ENCODE data around the gene AKNA.
"Not testable (repeated sequence)": the region's sequence is repeated elsewhere in the genome, so short reads cannot be mapped to it uniquely, and the experiment has no call there.

DNA sequence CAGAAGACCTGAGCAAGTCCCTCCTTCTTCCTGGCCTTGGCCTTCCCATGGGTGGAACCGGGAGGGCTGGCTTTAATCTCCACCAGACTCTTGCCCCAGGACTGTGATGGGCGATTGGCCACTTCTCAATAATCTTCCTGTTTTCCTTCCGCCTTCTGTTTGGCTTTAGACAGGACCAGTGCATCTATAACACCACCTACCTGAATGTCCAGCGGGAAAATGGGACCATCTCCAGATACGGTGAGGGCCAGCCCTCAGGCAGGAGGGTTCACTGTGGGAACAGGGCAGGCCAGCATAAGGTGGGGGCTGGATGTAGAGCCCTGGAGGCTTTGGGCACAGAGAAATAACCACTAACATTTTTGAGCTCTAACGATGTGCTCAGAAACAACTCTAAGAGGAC is 63.9 kb downstream of the AKNA start:
- TF ChIP-seq, protein P1, sequence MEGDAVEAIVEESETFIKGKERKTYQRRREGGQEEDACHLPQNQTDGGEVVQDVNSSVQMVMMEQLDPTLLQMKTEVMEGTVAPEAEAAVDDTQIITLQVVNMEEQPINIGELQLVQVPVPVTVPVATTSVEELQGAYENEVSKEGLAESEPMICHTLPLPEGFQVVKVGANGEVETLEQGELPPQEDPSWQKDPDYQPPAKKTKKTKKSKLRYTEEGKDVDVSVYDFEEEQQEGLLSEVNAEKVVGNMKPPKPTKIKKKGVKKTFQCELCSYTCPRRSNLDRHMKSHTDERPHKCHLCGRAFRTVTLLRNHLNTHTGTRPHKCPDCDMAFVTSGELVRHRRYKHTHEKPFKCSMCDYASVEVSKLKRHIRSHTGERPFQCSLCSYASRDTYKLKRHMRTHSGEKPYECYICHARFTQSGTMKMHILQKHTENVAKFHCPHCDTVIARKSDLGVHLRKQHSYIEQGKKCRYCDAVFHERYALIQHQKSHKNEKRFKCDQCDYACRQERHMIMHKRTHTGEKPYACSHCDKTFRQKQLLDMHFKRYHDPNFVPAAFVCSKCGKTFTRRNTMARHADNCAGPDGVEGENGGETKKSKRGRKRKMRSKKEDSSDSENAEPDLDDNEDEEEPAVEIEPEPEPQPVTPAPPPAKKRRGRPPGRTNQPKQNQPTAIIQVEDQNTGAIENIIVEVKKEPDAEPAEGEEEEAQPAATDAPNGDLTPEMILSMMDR (IDR thresholded peaks at IDR 0.05; ENCODE audit: poor library complexity): not testable (repeated sequence)
- TF ChIP-seq EZH2 (IDR thresholded peaks at IDR 0.05; ENCODE audit: borderline replicate concordance); EZH2phosphoT487 (IDR thresholded peaks at IDR 0.05; ENCODE audit: low read depth, severe bottlenecking, unreplicated experiment): not testable (repeated sequence)

All from hepatocyte (in vitro differentiated cells).